Ishikawa (cell line): Measurements from ENCODE around the gene COMT.

Source experiments
- CEBPB ChIP-seq: IDR thresholded peaks from 2 replicates; pipeline ENCODE4 v1.6.1; 2012
- CREB1 ChIP-seq: IDR thresholded peaks from 2 replicates; pipeline ENCODE4 v1.6.1; 2012; ENCODE audit warnings: low read depth
- EGR1 ChIP-seq: IDR thresholded peaks from 2 replicates; pipeline ENCODE4 v1.6.1; 2012
- EP300 ChIP-seq: IDR thresholded peaks from 2 replicates; pipeline ENCODE4 v1.6.1; 2012; ENCODE audit warnings: borderline replicate concordance
- FOXM1 ChIP-seq: IDR thresholded peaks from 2 replicates; pipeline ENCODE4 v1.6.1; 2012; ENCODE audit warnings: low read depth, borderline replicate concordance
- NFIC ChIP-seq: IDR thresholded peaks from 2 replicates; pipeline ENCODE4 v1.6.1; 2012
- RAD21 ChIP-seq: IDR thresholded peaks from 2 replicates; pipeline ENCODE4 v1.6.1; 2012; ENCODE audit warnings: low read depth
- TAF1 ChIP-seq: IDR thresholded peaks from 2 replicates; pipeline ENCODE4 v1.6.1; 2012; ENCODE audit warnings: low read depth, mild to moderate bottlenecking
- TCF12 ChIP-seq: IDR thresholded peaks from 2 replicates; pipeline ENCODE4 v1.6.1; 2012; ENCODE audit warnings: low read depth
- TEAD4 ChIP-seq: IDR thresholded peaks from 2 replicates; pipeline ENCODE4 v1.6.1; 2012
- YY1 ChIP-seq: IDR thresholded peaks from 2 replicates; pipeline ENCODE4 v1.6.1; 2012; ENCODE audit warnings: low read depth
- ZBTB7A ChIP-seq: IDR thresholded peaks from 2 replicates; pipeline ENCODE4 v1.6.1; 2012; ENCODE audit warnings: low read depth
- TF ChIP-seq, protein P1 (sequence below): IDR thresholded peaks from 2 replicates; pipeline ENCODE4 v1.6.1; 2012
- TF ChIP-seq, protein P2 (sequence below): IDR thresholded peaks from 2 replicates; pipeline ENCODE4 v1.6.1; 2012; ENCODE audit warnings: low read depth, mild to moderate bottlenecking
- TF ChIP-seq, protein P3 (sequence below): IDR thresholded peaks from 2 replicates; pipeline ENCODE4 v1.6.1; 2012

COMT gene

DNA sequence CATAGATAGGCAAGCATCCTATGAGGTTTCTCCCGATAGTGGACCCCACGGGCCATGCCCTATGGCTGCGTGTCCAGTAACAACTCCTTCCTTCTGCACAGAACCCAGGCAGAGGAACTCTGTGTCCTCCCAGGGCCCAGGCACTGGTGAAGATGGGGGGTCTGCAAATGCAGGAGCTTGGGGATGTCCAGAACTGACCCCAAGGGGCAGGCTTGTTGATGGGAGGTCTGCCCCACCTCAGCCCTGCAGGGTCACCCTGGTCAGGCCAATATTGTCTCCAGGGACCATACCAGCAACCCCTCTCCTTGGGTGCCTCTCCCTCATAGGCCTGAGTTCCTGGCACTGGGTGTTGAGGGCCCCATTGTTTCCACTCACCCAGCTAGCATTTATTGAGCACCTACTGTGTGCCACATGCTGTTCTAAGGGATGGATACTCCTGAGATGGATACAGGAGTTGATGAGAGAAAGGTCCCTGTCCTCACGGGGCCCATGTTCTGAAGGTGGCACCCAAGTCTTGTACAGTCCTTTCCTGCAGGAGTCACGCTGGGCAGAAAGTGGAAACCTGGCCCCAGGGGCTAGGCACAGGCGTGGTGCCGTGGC, 26.4 kb downstream of the COMT start:
- no peak for TF ChIP-seq TCF12
- TF ChIP-seq EGR1 = no peak
- TF ChIP-seq CEBPB = no peak
- TF ChIP-seq, protein P1, sequence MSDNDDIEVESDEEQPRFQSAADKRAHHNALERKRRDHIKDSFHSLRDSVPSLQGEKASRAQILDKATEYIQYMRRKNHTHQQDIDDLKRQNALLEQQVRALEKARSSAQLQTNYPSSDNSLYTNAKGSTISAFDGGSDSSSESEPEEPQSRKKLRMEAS = no peak
- no peak for TF ChIP-seq TAF1
- no peak for TF ChIP-seq FOXM1
- no peak for TF ChIP-seq RAD21
- TF ChIP-seq, protein P2, sequence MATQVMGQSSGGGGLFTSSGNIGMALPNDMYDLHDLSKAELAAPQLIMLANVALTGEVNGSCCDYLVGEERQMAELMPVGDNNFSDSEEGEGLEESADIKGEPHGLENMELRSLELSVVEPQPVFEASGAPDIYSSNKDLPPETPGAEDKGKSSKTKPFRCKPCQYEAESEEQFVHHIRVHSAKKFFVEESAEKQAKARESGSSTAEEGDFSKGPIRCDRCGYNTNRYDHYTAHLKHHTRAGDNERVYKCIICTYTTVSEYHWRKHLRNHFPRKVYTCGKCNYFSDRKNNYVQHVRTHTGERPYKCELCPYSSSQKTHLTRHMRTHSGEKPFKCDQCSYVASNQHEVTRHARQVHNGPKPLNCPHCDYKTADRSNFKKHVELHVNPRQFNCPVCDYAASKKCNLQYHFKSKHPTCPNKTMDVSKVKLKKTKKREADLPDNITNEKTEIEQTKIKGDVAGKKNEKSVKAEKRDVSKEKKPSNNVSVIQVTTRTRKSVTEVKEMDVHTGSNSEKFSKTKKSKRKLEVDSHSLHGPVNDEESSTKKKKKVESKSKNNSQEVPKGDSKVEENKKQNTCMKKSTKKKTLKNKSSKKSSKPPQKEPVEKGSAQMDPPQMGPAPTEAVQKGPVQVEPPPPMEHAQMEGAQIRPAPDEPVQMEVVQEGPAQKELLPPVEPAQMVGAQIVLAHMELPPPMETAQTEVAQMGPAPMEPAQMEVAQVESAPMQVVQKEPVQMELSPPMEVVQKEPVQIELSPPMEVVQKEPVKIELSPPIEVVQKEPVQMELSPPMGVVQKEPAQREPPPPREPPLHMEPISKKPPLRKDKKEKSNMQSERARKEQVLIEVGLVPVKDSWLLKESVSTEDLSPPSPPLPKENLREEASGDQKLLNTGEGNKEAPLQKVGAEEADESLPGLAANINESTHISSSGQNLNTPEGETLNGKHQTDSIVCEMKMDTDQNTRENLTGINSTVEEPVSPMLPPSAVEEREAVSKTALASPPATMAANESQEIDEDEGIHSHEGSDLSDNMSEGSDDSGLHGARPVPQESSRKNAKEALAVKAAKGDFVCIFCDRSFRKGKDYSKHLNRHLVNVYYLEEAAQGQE = no peak
- TF ChIP-seq CREB1 = no peak

DNA sequence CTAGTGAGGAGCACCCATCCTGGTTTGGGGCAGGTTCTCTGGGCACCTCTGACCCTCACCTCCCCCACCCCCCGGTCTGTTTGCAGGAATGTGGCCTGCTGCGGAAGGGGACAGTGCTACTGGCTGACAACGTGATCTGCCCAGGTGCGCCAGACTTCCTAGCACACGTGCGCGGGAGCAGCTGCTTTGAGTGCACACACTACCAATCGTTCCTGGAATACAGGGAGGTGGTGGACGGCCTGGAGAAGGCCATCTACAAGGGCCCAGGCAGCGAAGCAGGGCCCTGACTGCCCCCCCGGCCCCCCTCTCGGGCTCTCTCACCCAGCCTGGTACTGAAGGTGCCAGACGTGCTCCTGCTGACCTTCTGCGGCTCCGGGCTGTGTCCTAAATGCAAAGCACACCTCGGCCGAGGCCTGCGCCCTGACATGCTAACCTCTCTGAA, 26.9 kb downstream of the COMT start:
- no peak for TF ChIP-seq EP300
- TF ChIP-seq CEBPB = no peak
- TF ChIP-seq, protein P3, sequence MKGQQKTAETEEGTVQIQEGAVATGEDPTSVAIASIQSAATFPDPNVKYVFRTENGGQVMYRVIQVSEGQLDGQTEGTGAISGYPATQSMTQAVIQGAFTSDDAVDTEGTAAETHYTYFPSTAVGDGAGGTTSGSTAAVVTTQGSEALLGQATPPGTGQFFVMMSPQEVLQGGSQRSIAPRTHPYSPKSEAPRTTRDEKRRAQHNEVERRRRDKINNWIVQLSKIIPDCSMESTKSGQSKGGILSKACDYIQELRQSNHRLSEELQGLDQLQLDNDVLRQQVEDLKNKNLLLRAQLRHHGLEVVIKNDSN = no peak
- TF ChIP-seq TEAD4 = no peak
- TF ChIP-seq, protein P1 = no peak
- TF ChIP-seq, protein P2 = no peak
- no peak for TF ChIP-seq TAF1
- no peak for TF ChIP-seq CREB1

DNA sequence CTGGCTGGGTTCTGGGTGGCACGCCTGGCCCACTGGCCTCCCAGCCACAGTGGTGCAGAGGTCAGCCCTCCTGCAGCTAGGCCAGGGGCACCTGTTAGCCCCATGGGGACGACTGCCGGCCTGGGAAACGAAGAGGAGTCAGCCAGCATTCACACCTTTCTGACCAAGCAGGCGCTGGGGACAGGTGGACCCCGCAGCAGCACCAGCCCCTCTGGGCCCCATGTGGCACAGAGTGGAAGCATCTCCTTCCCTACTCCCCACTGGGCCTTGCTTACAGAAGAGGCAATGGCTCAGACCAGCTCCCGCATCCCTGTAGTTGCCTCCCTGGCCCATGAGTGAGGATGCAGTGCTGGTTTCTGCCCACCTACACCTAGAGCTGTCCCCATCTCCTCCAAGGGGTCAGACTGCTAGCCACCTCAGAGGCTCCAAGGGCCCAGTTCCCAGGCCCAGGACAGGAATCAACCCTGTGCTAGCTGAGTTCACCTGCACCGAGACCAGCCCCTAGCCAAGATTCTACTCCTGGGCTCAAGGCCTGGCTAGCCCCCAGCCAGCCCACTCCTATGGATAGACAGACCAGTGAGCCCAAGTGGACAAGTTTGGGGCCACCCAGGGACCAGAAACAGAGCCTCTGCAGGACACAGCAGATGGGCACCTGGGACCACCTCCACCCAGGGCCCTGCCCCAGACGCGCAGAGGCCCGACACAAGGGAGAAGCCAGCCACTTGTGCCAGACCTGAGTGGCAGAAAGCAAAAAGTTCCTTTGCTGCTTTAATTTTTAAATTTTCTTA, 27.8 kb downstream of the COMT start:
- TF ChIP-seq CEBPB (no peak), TAF1 (no peak), FOXM1 (no peak), TCF12 (no peak), EGR1 (no peak), YY1 (no peak), RAD21 (no peak), TEAD4 (no peak), ZBTB7A (no peak), CREB1 (no peak), NFIC (no peak), EP300 (no peak)
- TF ChIP-seq, protein P3 = no peak
- TF ChIP-seq, protein P1 = no peak
- TF ChIP-seq, protein P2 = no peak

DNA sequence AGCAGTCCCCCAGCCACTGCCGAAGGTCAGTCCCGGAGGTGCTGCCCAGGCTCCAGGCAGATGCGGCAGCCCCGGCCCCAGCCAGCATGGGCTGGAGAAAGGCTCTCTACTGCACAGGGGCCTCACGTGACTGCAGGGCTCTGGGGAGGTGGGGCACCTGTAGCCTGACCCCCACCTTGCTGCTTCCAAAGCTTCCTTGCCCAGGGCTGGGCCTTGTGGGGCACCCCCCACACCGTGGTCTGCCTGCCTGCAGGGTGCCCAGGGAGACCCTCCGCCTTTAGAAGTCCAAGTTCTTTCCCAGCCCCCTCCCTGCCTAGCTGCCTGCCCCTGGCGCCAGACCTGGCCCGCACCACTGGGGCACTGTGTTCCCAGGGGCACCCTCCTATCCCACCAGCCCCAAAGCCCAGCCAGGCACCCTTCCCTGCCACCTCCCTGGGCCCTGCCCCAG, 28.5 kb downstream of the COMT start:
- TF ChIP-seq YY1 (no peak), TAF1 (no peak)
